HTERT RPE-1 (cell line): ENCODE results near the gene AKR1A1.
"Not testable (repeated sequence)": the region's sequence is repeated elsewhere in the genome, so short reads cannot be mapped to it uniquely, and the experiment has no call there.

Experiments
- in situ Hi-C: fragments of 300-500 bp; cut with MboI; formaldehyde crosslinking; loops from 4 replicates; pipeline ENCODE4 v1.14.3; 2020; ENCODE audit warnings: low sequenced_read_pairs

Gene AKR1A1

GRCh38 chr1:45550401-45551351 lies at the start of gene AKR1A1:
Gene AKR1A1 (plus strand): TSS chr1:45550826. CDS start chr1:45561795, 10,969 bp downstream.
- in situ Hi-C loops, result no loop called here

GRCh38 chr1:45501505-45501859 lies 49.1 kb upstream of the AKR1A1 start:
- in situ Hi-C loops, result no loop called here

DNA sequence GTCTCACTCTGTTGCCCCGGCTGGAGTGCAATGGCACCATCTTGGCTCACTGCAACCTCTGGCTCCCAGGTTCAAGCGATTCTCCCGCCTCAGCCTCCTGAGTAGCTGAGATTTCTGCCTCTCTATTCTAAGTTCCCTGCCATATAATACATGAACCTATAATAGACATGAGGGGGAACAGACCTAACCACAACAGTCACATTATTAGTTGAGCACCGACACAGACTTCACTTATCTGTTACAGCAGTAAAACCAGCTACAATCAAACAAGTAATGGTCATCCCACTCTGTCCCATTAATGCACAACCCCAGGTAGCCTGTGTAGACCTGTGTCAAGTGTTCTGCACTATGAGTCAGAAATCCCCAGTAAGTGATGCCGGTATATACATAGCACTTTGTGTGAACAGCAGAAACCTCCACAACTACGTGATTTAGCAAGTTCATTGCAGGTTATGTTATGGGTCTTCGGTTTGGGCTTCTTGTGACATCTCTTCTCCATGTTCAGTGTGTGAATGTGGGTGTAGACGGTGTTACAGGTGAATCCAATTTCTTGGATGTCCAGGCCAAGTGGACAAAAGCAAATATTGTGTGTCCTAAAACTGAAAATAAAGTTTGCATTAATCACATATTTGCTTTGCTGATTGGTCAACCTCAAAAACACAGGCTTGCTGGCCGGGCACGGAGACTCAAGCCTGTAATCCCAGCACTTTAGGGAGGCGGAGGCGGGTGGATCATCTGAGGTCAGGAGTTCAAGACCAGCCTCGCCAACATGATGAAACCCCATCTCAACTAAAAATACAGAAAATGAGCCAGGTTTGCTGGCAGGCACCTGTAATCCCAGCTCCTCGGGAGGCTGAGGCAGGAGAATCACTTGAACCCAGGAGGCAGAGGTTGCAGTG lies 46.9 kb upstream of the AKR1A1 start:
- in situ Hi-C loops, result no loop called here

DNA sequence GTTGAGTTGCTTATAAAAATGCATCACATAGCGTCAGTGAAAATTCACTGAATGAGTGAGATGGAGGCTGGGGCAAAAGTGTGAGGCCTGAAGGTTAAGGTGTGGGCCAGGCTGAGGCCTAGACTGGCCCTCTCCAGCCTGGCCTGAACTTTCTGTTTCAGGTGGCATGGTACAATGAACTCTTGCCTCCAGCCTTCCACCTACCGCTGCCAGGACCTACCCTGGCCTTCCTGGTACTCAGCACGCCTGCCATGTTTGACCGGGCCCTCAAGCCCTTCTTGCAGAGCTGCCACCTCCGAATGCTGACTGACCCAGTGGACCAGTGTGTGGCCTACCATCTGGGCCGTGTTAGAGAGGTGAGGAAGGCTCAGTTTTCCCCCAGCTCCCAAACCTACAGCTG lies 43.4 kb upstream of the AKR1A1 start:
- in situ Hi-C loops, result no loop called here

GRCh38 chr1:45507893-45508292 lies 42.7 kb upstream of the AKR1A1 start:
- in situ Hi-C loops, result no loop called here

DNA sequence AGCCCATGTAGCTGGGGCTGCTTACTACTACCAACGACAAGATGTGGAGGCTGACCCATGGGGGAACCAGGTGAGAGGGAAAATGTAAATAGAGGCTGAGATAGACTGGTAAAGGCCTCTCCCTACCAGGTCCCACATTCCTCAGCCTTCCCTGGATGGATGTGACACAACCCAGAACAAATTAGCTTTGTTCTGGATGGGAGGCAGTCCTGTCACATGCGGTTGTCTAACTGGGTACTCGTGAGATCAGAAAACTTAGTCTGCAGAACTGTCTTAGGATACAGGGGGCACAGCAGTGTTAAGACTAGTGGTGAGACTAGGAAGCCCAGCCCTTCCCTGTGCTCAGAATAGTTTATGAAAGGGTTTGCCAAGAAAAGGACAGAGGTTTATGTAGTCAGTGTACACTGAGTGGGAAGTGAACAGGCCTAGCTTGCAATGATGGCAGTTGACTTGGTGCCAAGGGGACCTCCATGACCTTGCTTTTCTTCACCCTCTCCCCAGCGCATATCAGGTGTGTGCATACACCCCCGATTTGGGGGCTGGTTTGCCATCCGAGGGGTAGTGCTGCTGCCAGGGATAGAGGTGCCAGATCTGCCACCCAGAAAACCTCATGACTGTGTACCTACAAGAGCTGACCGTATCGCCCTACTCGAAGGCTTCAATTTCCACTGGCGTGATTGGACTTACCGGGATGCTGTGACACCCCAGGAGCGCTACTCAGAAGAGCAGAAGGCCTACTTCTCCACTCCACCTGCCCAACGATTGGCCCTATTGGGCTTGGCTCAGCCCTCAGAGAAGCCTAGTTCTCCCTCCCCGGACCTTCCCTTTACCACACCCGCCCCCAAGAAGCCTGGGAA lies 42.1 kb upstream of the AKR1A1 start:
- in situ Hi-C loops, result no loop called here

DNA sequence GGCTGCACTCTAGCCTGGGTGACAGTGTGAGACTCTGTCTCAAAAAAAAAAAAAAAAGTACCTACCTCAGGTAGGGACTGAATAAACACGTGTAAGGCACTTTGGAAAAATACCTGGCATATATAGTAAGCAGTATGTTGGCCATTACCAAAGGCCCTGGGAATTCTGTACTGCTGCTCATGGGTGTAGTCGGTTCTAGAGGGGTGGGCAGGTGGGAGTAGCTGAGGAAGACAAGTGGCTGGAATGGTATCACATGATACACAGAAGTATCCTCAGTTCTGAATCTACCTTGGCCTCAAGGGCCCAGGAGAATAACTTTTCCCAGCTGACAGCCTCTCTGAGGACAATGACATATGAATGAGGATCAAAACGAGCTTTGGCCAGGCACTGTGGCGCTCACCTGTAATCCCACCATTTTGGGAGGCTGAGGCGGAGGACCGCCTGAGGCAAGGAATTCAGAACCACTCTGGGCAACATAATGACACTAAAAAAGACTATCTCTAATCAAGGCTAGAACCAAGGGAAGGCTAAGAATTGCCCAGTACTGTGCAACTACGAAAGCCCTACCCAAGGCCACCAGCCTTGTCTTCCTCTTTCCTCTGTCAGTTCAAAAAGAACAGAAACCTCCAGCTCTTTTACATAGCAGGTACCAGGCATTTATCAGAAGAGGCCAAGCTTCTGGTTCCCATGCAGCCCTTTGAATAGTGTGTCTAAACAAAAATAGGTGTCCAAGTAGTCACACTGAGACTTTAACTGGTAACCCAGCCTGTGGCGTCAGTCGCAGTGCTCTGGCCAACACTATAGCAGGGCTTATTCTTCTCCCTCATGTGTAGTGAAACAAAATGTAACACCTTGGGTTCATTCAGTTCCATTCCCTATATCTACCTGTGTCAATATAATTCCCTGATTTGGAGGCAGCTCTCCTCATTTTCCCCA lies 40.3 kb upstream of the AKR1A1 start:
- in situ Hi-C loops, result no loop called here

GRCh38 chr1:45510972-45511527 lies 39.6 kb upstream of the AKR1A1 start:
- in situ Hi-C loops, result no loop called here

DNA sequence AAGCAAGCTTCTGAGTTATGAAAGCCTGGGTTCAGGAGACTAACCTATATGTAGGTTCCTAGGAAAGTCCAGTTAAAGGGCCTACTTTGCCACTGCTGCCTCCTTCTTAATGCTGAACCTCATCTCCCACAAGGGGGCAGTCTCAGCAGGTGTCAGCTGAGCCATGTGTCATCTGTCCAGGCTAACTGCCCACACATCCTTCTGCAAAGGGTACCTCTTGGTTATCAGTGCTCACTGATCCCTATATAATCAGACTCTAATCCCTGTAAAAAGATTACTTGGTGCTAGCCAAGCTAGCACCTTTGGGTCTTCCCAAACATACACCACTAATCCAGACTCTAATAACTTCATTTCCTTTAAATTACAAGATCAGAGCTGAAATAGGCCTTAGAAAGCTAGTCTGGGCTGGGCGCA lies 38.0 kb upstream of the AKR1A1 start:
- in situ Hi-C loops, result no loop called here

- in situ Hi-C loops, result not testable (repeated sequence)
These were observed 36.9 kb upstream of the AKR1A1 start for GRCh38 chr1:45513532-45514260.

GRCh38 chr1:45516036-45516435 lies 34.6 kb upstream of the AKR1A1 start:
- in situ Hi-C loops, result no loop called here

- in situ Hi-C loops, result no loop called here
These were observed 34.2 kb upstream of the AKR1A1 start for GRCh38 chr1:45516465-45516864.

- in situ Hi-C loops, result not testable (repeated sequence)
These were observed 32.3 kb upstream of the AKR1A1 start for GRCh38 chr1:45518366-45518765.

DNA sequence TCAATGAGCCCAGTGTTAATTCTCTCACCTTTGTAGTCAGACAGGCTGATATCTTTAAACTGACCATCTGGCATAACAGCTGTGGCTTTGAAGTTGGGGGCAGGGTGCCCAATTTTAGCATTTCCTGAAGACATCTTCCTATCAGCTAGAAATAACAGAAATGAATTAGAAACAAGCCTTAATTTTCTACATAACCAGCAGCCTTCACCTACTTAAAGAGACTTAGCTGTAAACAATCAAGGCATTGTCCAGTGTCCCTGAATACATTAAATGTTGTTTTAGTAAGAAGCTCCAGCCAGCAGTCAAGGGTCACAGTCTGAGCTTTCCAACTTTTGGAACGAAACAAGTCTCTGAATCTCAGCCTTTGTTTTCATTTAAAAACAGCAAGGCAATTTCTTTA lies 31.7 kb upstream of the AKR1A1 start:
- in situ Hi-C loops, result no loop called here

DNA sequence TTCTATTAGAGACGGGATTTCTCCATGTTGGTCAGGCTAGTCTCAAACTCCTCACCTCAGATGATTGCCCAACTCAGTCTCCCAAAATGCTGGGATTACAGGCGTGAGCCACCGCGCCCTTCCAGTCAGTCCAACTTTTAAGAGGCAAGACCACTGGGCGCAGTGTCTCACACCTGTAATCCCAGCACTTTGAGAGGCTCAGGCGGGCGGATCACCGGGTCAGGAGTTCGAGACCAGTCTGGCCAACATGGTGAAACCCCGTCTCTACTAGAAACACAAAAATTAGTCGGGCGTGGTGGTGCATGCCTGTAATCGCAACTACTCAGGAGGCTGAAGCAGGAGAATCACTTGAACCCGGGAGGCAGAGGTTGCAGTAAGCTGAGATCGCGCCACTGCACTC lies 30.9 kb upstream of the AKR1A1 start:
- in situ Hi-C loops, result not testable (repeated sequence)

GRCh38 chr1:45521413-45522323 lies 29.0 kb upstream of the AKR1A1 start, which contains the start of gene PRDX1:
Gene PRDX1 (minus strand): TSS chr1:45521884. CDS start chr1:45519043, 2,841 bp downstream.
- in situ Hi-C loops, result no loop called here

DNA sequence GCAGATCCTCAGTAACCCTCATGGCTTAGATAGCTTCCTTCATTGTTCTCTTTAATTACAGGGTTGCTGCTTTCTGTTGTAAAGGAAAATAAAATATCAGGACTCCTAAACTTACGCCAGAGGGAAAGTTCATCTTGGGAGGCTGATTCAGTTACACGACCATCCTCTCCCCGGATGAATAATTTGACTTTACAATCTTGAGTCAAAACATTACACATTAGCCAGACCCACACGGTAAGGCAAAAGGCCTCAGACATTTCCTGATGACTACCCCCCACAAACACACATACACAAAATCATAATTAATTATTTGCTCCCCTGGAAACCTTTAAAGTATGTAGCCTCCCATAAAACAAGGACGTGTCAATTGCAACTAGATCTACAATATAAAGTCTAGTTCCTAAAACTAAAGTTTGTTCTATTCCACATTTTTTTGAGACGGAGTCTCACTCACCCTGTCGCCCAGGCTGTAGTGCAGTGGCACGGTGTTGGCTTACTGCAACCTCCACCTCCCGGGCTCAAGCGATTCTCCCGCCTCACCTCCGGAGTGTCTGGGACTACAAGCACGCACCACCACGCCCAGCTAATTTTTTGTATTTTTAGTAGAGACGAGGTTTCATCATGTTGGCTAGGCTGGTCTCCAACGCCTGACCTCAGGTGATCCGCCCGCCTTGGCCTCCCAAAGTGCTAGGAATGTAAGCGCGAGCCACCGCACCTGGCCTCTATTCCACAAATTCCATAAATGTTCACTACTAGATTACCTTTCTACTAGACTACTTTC lies 28.1 kb upstream of the AKR1A1 start:
- in situ Hi-C loops, result no loop called here
